HCT116 (cell line): ENCODE measurements around the gene DNAJC18.

Experiments used
- CEBPB ChIP-seq: IDR thresholded peaks from 2 replicates; pipeline ENCODE4 v1.6.1; 2012; ENCODE audit warnings: low read depth
- CTCF ChIP-seq, 3 experiments: fragments of 200-600 bp in 1 of 3; sonication (generic) in 1 of 3; IDR thresholded peaks in 2 of 3; conservative IDR thresholded peaks in 1 of 3; 2 replicates each; pipeline ENCODE4 v1.5.1; 2012 to 2017; ENCODE audit warnings: low read depth in 2 of 3, low read length in 2 of 3, antibody characterized with exemption in 1 of 3, borderline replicate concordance in 1 of 3, control low read depth in 1 of 3, mild to moderate bottlenecking in 1 of 3, mixed read lengths in 1 of 3, mixed run types in 1 of 3, moderate library complexity in 1 of 3; ENCODE audit not compliant: insufficient read depth in 1 of 3
- MAX ChIP-seq: IDR thresholded peaks from 2 replicates; pipeline ENCODE4 v1.6.1; 2012
- POLR2AphosphoS5 ChIP-seq: IDR thresholded peaks from 2 replicates; pipeline ENCODE4 v1.6.1; 2011; ENCODE audit warnings: mild to moderate bottlenecking, low read depth, low read length, moderate library complexity
- ZNF274 ChIP-seq: fragments of 200-500 bp; sonication (Bioruptor generic); IDR thresholded peaks from 2 replicates; pipeline ENCODE4 v1.6.1; 2014; ENCODE audit warnings: mild to moderate bottlenecking, low read depth, low read length, inconsistent platforms

GRCh38 chr5:139394123-139394653, 45.1 kb downstream of the DNAJC18 start:
- TF ChIP-seq CEBPB (no peak), ZNF274 (no peak), POLR2AphosphoS5 (no peak), CTCF (IDR thresholded peaks at IDR 0.05 in 2 of 3, conservative IDR thresholded peaks at IDR 0.05 in 1 of 3; ENCODE audit: borderline replicate concordance in 1 of 3, insufficient read depth in 1 of 3, low read depth in 2 of 3, low read length in 2 of 3) (no peak), MAX (no peak)
